H1 (cell line): ENCODE results near the gene CDH18. TPM values are rescaled to one million over a fixed set of nuclear protein-coding genes. Genes with fewer than 3 reads are reported as not detected.

Experiments used
- CTCF ChIA-PET: fragments of 300-600 bp; sonication (Branson Sonifier 250); formaldehyde crosslinking; loops from one replicate; lab custom pipeline; 2021; ENCODE audit not compliant: partially characterized antibody; lab: Charles Lee
- POLR2A ChIA-PET: fragments of 300-600 bp; sonication (Branson Sonifier 250); formaldehyde crosslinking; loops from one replicate; lab custom pipeline; 2021; ENCODE audit warnings: inconsistent platforms; ENCODE audit not compliant: partially characterized antibody; lab: Charles Lee
- DNase-seq, 2 experiments: peaks; one replicate each; pipeline versions ENCODE4 v3.0.0 to v3.0.0-alpha.2; 2010 to 2022; ENCODE audit warnings: low spot score in 2 of 2, low read depth in 1 of 2, mixed read lengths in 1 of 2
- FAIRE-seq: peaks from 2 replicates; lab custom pipeline; 2011; peaks lifted over from hg19 to GRCh38; lab: Jason Lieb, UNC
- H2AFZ ChIP-seq: 2 replicates; pipeline ENCODE4 v1.8.1; 2012; ENCODE audit warnings: low read length, inconsistent platforms
- H2AK5ac ChIP-seq: 2 replicates; pipeline ENCODE4 v1.6.1; 2013; ENCODE audit warnings: low read depth, low read length
- H2BK120ac ChIP-seq: replicated peaks from 2 replicates; pipeline ENCODE3; 2013; ENCODE audit warnings: low read depth, low read length, inconsistent platforms
- H2BK12ac ChIP-seq: 2 replicates; pipeline ENCODE4 v1.6.1; 2013; ENCODE audit warnings: low read depth, low read length
- H2BK15ac ChIP-seq: 2 replicates; pipeline ENCODE4 v1.6.1; 2013; ENCODE audit warnings: low read length
- H2BK20ac ChIP-seq: 2 replicates; pipeline ENCODE4 v1.6.1; 2013; ENCODE audit warnings: low read length
- H2BK5ac ChIP-seq: 2 replicates; pipeline ENCODE4 v1.6.1; 2013; ENCODE audit warnings: low read depth, low read length
- H3K14ac ChIP-seq: 2 replicates; pipeline ENCODE4 v1.6.1; 2013; ENCODE audit warnings: inconsistent platforms; ENCODE audit not compliant: insufficient read length
- H3K18ac ChIP-seq: 2 replicates; pipeline ENCODE4 v1.6.1; 2013; ENCODE audit warnings: low read length; ENCODE audit errors: extremely low read depth
- H3K23ac ChIP-seq: 2 replicates; pipeline ENCODE4 v1.6.1; 2013; ENCODE audit warnings: inconsistent platforms; ENCODE audit not compliant: insufficient read length
- H3K23me2 ChIP-seq: 2 replicates; pipeline ENCODE4 v1.6.1; 2013; ENCODE audit warnings: low read depth, low read length
- H3K27ac ChIP-seq: 2 replicates; pipeline ENCODE4 v1.6.1; 2011; ENCODE audit warnings: low read depth, low read length, inconsistent platforms
- H3K27me3 ChIP-seq, 4 experiments: replicated peaks in 1 of 4; 1 replicate in 1 of 4; 2 replicates in 3 of 4; pipeline versions ENCODE4 v1.6.1 to v1.8.1; 2011 to 2013; ENCODE audit warnings: low read length in 3 of 4, mild to moderate bottlenecking in 3 of 4, inconsistent platforms in 2 of 4, mixed read lengths in 2 of 4, moderate library complexity in 1 of 4; ENCODE audit not compliant: control insufficient read depth in 3 of 4, insufficient read depth in 3 of 4; ENCODE audit errors: extremely low read depth in 1 of 4
- H3K36me3 ChIP-seq, 4 experiments: 2 replicates each; pipeline versions ENCODE4 v1.6.1 to v1.8.1; 2011 to 2013; ENCODE audit warnings: mild to moderate bottlenecking in 4 of 4, low read length in 3 of 4, moderate library complexity in 2 of 4, control low read depth in 1 of 4, inconsistent platforms in 1 of 4; ENCODE audit not compliant: insufficient read depth in 4 of 4, control insufficient read depth in 2 of 4
- H3K4ac ChIP-seq: replicated peaks from 2 replicates; pipeline ENCODE3; 2013; ENCODE audit warnings: low read length, low read depth, mixed read lengths, inconsistent platforms; ENCODE audit not compliant: insufficient read length
- H3K4me1 ChIP-seq, 4 experiments: replicated peaks in 1 of 4; 1 replicate in 1 of 4; 2 replicates in 3 of 4; pipeline versions ENCODE4 v1.6.1 to v1.8.1; 2011 to 2013; ENCODE audit warnings: low read length in 3 of 4, inconsistent platforms in 2 of 4, mixed read lengths in 1 of 4; ENCODE audit not compliant: insufficient read depth in 4 of 4, control insufficient read depth in 3 of 4
- H3K4me2 ChIP-seq, 2 experiments: 2 replicates each; pipeline versions ENCODE4 v1.6.1 to v1.8.1; 2011 to 2013; ENCODE audit warnings: low read depth in 2 of 2, low read length in 2 of 2, control low read depth in 1 of 2, inconsistent platforms in 1 of 2, mild to moderate bottlenecking in 1 of 2; ENCODE audit not compliant: insufficient read depth in 1 of 2
- H3K4me3 ChIP-seq, 4 experiments: fragments of 200-600, 300-600 bp in 1 of 4; sonication (generic), shearing (Covaris generic), sonication (Bioruptor Twin) in 1 of 4; 2 replicates each; pipeline versions ENCODE4 v1.5.1 to v1.8.1; 2011 to 2016; ENCODE audit warnings: low read length in 4 of 4, low read depth in 3 of 4, control low read depth in 2 of 4, inconsistent platforms in 2 of 4, mild to moderate bottlenecking in 2 of 4, mixed read lengths in 1 of 4, moderate library complexity in 1 of 4; ENCODE audit not compliant: insufficient read depth in 2 of 4; ENCODE audit errors: extremely low read depth in 1 of 4
- H3K56ac ChIP-seq: replicated peaks from 2 replicates; pipeline ENCODE3; 2013; ENCODE audit warnings: low read depth, mild to moderate bottlenecking, mixed read lengths, low read length, inconsistent platforms; ENCODE audit not compliant: insufficient read length
- H3K79me1 ChIP-seq: 2 replicates; pipeline ENCODE4 v1.6.1; 2013; ENCODE audit warnings: low read depth, low read length, control low read depth
- H3K79me2 ChIP-seq, 2 experiments: 2 replicates each; pipeline versions ENCODE4 v1.6.1 to v1.8.1; 2012 to 2013; ENCODE audit warnings: low read length in 2 of 2, mild to moderate bottlenecking in 2 of 2, inconsistent platforms in 1 of 2; ENCODE audit not compliant: insufficient read depth in 2 of 2, control insufficient read depth in 1 of 2
- H3K9ac ChIP-seq, 4 experiments: replicated peaks in 1 of 4; 1 replicate in 1 of 4; 2 replicates in 3 of 4; pipeline versions ENCODE4 v1.6.1 to v1.8.1; 2011 to 2013; ENCODE audit warnings: low read depth in 3 of 4, low read length in 3 of 4, control low read depth in 2 of 4, mild to moderate bottlenecking in 2 of 4, moderate library complexity in 2 of 4, inconsistent platforms in 1 of 4; ENCODE audit errors: extremely low read depth in 1 of 4
- H3K9me3 ChIP-seq, 2 experiments: 2 replicates each; pipeline versions ENCODE4 v1.6.1 to v1.8.1; 2012 to 2013; ENCODE audit warnings: mild to moderate bottlenecking in 2 of 2, moderate library complexity in 2 of 2, control low read depth in 1 of 2, inconsistent platforms in 1 of 2, low read depth in 1 of 2, low read length in 1 of 2, mixed read lengths in 1 of 2; ENCODE audit not compliant: insufficient read depth in 2 of 2
- H4K20me1 ChIP-seq, 2 experiments: replicated peaks in 1 of 2; 2 replicates each; pipeline versions ENCODE3 to v1.8.1; 2011 to 2013; ENCODE audit warnings: inconsistent platforms in 2 of 2, low read length in 2 of 2, mild to moderate bottlenecking in 1 of 2; ENCODE audit not compliant: insufficient read depth in 2 of 2, control insufficient read depth in 1 of 2
- H4K5ac ChIP-seq: 2 replicates; pipeline ENCODE4 v1.6.1; 2013; ENCODE audit warnings: low read length, low read depth, mixed read lengths, inconsistent platforms; ENCODE audit not compliant: insufficient read length
- H4K8ac ChIP-seq: 2 replicates; pipeline ENCODE4 v1.8.0; 2013; ENCODE audit warnings: mild to moderate bottlenecking, moderate library complexity, low read length, inconsistent platforms; ENCODE audit not compliant: insufficient read depth; ENCODE audit errors: extremely low read depth
- H4K91ac ChIP-seq: replicated peaks from 2 replicates; pipeline ENCODE3; 2013; ENCODE audit warnings: low read length, mixed read lengths, inconsistent platforms; ENCODE audit not compliant: insufficient read length
- CBX5 ChIP-seq: fragments of 300-800, 300-1000 bp; sonication (generic); IDR thresholded peaks from 2 replicates; pipeline ENCODE4 v1.7.1; 2016; ENCODE audit warnings: antibody characterized with exemption, low read length, low read depth
- KDM4A ChIP-seq: IDR thresholded peaks from one replicate; pipeline ENCODE4 v1.7.1; 2012; ENCODE audit warnings: low read depth, mild to moderate bottlenecking, moderate library complexity, low read length, inconsistent platforms; ENCODE audit not compliant: severe bottlenecking
- WGBS, 2 experiments: shearing (Covaris generic) in 1 of 2; methylation state at CpG; one replicate each; pipeline versions ENCODE4 v1.1.6 to v1.1.7; 2013 to 2015; ENCODE audit warnings: low lambda C conversion rate in 2 of 2, mixed read lengths in 2 of 2, inconsistent platforms in 1 of 2, low coverage in 1 of 2, missing lambda C conversion rate in 1 of 2; ENCODE audit not compliant: insufficient replicate concordance in 2 of 2, insufficient coverage in 1 of 2, insufficient read length in 1 of 2; ENCODE audit errors: extremely low coverage in 1 of 2, missing lambda C conversion rate in 1 of 2; 5-methylcytosine and 5-hydroxymethylcytosine counted together
- long read RNA-seq, 2 experiments: library from RNA in 1 of 2; library from capped mRNA in 1 of 2; stranded (forward); transcript quantifications; one replicate each; pipeline ENCODE4 v2.0.0, GENCODE V29; 2021; ENCODE audit warnings: inconsistent platforms in 1 of 2
- polyA minus RNA-seq, 3 experiments: library from RNA; depleted of rRNA, polyadenylated mRNA; stranded (reverse); fragments of >200 nt; gene quantifications; 1 replicate in 2 of 3; 2 replicates in 1 of 3; pipeline ENCODE4 v1.2.3, GENCODE V29; 2011
- polyA plus RNA-seq, 7 experiments: library from polyadenylated mRNA; depleted of rRNA in 3 of 7; stranded (reverse) in 5 of 7; unstranded in 2 of 7; fragments of >200 nt in 5 of 7; fragments of 200-250 nt in 2 of 7; gene quantifications; 1 replicate in 5 of 7; 2 replicates in 1 of 7; 4 replicates in 1 of 7; pipeline versions ENCODE4 v1.2.1 to v1.2.3, GENCODE V29; 2011 to 2013; ENCODE audit warnings: missing spikeins in 2 of 7, mixed read lengths in 2 of 7
- total RNA-seq: library from RNA; stranded (reverse); fragmentation: NEBNext Ultra II Directional; extraction: Animal tissue kit (Norgen Biotek cat#: 25700); gene quantifications from 2 replicates; pipeline ENCODE4 v1.2.1, GENCODE V29; 2021
- TF ChIP-seq, protein P1 (sequence below), 3 experiments: IDR thresholded peaks; 1 replicate in 2 of 3; 2 replicates in 1 of 3; pipeline versions ENCODE4 v1.5.1 to v1.6.1; 2011; ENCODE audit warnings: low read length in 3 of 3, mild to moderate bottlenecking in 3 of 3, inconsistent platforms in 2 of 3, low read depth in 1 of 3, moderate library complexity in 1 of 3; ENCODE audit not compliant: insufficient read depth in 1 of 3; ENCODE audit errors: control extremely low read depth in 1 of 3

CDH18 gene, protein sequence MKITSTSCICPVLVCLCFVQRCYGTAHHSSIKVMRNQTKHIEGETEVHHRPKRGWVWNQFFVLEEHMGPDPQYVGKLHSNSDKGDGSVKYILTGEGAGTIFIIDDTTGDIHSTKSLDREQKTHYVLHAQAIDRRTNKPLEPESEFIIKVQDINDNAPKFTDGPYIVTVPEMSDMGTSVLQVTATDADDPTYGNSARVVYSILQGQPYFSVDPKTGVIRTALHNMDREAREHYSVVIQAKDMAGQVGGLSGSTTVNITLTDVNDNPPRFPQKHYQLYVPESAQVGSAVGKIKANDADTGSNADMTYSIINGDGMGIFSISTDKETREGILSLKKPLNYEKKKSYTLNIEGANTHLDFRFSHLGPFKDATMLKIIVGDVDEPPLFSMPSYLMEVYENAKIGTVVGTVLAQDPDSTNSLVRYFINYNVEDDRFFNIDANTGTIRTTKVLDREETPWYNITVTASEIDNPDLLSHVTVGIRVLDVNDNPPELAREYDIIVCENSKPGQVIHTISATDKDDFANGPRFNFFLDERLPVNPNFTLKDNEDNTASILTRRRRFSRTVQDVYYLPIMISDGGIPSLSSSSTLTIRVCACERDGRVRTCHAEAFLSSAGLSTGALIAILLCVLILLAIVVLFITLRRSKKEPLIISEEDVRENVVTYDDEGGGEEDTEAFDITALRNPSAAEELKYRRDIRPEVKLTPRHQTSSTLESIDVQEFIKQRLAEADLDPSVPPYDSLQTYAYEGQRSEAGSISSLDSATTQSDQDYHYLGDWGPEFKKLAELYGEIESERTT
- 0.32 and 0.73 TPM in 2 replicates for total RNA-seq
- 0.06 and 0.30 TPM in 2 replicates for polyA plus RNA-seq (2011; rRNA removed)
- polyA plus RNA-seq (2011; cell fraction: cytosol; rRNA removed): 0.30 TPM
- 0.16 TPM for polyA plus RNA-seq (2011; cell fraction: nucleus; rRNA removed)
- polyA plus RNA-seq (2012, experiment 1 of 2): 0.28 to 0.72 TPM (median 0.48 TPM) in 4 replicates
- polyA plus RNA-seq (2012, experiment 2 of 2): not detected
- 0.34 TPM for polyA plus RNA-seq (2013, experiment 1 of 2)
- polyA plus RNA-seq (2013, experiment 2 of 2): 0.42 TPM
- 0.88 and 1.4 TPM in 2 replicates for polyA minus RNA-seq (2011; rRNA and poly(A)+ RNA removed)
- polyA minus RNA-seq (2011; cell fraction: cytosol; rRNA and poly(A)+ RNA removed): not detected
- 2.7 TPM for polyA minus RNA-seq (2011; cell fraction: nucleus; rRNA and poly(A)+ RNA removed)
- long read RNA-seq, experiment 1, partial matches to known transcripts: 0 of 1 reads
- long read RNA-seq, experiment 1, other reads (novel, unspliced or antisense): 1 of 1 reads
- long read RNA-seq, experiment 2: 0 reads

DNA sequence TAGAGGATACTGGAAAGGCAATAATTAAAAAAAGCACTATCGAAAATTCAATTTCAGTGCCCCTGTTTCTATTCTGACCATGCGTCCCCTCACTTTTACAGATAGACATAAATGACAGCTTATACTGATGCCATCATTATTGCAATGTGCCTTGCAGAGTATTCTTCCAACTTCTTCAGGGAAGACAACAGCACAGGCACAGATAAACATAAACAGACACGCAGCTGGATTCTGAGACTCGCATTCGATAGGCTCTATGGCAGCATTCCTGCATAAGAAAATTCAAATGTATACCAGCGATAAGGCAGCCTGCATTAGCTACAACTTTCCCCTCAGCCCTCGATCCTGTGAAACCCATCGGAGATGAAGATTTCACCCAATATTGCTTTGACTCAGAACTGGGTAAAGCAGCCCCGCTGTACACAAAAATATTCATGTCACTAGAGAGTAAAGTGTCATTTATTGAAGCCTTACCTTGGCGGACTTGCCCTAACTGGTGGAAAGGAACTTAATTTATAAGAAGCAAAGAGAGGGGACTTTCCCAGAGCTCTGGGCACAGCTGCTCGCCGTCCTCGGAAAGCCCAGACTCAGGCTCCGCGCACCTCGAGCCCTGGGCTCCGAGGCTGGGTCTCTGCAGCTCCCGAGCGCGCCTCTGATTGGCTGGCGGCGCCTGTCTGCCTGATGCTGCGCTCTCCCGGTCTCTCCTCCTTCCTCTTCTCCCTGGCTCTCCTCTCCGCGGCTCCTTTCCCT, at the start of gene CDH18:
TSS of gene CDH18 (minus strand) at position 589 of the 750 bp plus-strand sequence. CDS start 149,214 bp downstream, outside the sequence.
- no peak within 1 kb of the TSS for H3K56ac ChIP-seq
- H2BK5ac ChIP-seq: no peak within 1 kb of the TSS
- no peak within 1 kb of the TSS for H3K14ac ChIP-seq
- no peak within 1 kb of the TSS for H2BK120ac ChIP-seq
- H3K23ac ChIP-seq: no peak within 1 kb of the TSS
- H4K91ac ChIP-seq: no peak within 1 kb of the TSS
- no peak within 1 kb of the TSS for H2BK20ac ChIP-seq
- H3K4me2 ChIP-seq: peak within 1 kb of the TSS; percentile 81 to 86
- H3K4me1 ChIP-seq: peaks cover 0 to 2% (median 0%) of the 10 kb centered on the region in 4 experiments; a peak in 1 of 7 replicates
- ChIA-PET POLR2A (no interaction called here), CTCF (interaction anchor here (1.0 kb wide), 1 partner anchor 12 kb away, joined by 4 read pairs; no protein-coding TSS in a partner anchor)
- H3K36me3 ChIP-seq: no peaks in the 10 kb centered on the region
- H3K79me2 ChIP-seq: no peaks in the 10 kb centered on the region
- H3K4ac ChIP-seq: no peak within 1 kb of the TSS
- H4K20me1 ChIP-seq: no peaks in the 10 kb centered on the region
- H3K23me2 ChIP-seq: peaks cover 5% of the 10 kb centered on the region
- no peak within 1 kb of the TSS for H2AK5ac ChIP-seq
- peak; percentile 54 to 77 for DNase-seq
- no peak within 1 kb of the TSS for H2BK15ac ChIP-seq
- H3K27me3 ChIP-seq: peaks cover 0 to 8% (median 6%) of the 10 kb centered on the region in 4 experiments; a peak in 5 of 7 replicates
- H3K9ac ChIP-seq: peak within 1 kb of the TSS in 1 of 4 experiments; percentile 6; a peak in 2 of 7 replicates
- H2AFZ ChIP-seq: peak within 1 kb of the TSS; percentile 86
- no peak within 1 kb of the TSS for H4K8ac ChIP-seq
- H2BK12ac ChIP-seq: no peak within 1 kb of the TSS
- FAIRE-seq: peak; percentile 13
- no peak within 1 kb of the TSS for H4K5ac ChIP-seq
- WGBS, 2 experiments: 12% methylated on average over 26 of the region's 26 CpGs; no CpG with 5 or more reads in 1 of the 2 experiments
- peak within 1 kb of the TSS; percentile 19 to 58 (median 38); a peak in 5 of 8 replicates for H3K4me3 ChIP-seq
- no peak within 1 kb of the TSS for H3K27ac ChIP-seq
- H3K79me1 ChIP-seq: no peaks in the 10 kb centered on the region
- H3K18ac ChIP-seq: no peak within 1 kb of the TSS
- H3K9me3 ChIP-seq: no peaks in the 10 kb centered on the region
- TF ChIP-seq CBX5: no peak
- TF ChIP-seq, protein P1, sequence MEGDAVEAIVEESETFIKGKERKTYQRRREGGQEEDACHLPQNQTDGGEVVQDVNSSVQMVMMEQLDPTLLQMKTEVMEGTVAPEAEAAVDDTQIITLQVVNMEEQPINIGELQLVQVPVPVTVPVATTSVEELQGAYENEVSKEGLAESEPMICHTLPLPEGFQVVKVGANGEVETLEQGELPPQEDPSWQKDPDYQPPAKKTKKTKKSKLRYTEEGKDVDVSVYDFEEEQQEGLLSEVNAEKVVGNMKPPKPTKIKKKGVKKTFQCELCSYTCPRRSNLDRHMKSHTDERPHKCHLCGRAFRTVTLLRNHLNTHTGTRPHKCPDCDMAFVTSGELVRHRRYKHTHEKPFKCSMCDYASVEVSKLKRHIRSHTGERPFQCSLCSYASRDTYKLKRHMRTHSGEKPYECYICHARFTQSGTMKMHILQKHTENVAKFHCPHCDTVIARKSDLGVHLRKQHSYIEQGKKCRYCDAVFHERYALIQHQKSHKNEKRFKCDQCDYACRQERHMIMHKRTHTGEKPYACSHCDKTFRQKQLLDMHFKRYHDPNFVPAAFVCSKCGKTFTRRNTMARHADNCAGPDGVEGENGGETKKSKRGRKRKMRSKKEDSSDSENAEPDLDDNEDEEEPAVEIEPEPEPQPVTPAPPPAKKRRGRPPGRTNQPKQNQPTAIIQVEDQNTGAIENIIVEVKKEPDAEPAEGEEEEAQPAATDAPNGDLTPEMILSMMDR (IDR thresholded peaks at IDR 0.05; ENCODE audit: control extremely low read depth in 1 of 3, insufficient read depth in 1 of 3, low read depth in 1 of 3, low read length in 3 of 3): no peak
- peak; percentile 33 for TF ChIP-seq KDM4A
